ENCODE measurements around the gene PPP6R1.

Gene PPP6R1

DNA sequence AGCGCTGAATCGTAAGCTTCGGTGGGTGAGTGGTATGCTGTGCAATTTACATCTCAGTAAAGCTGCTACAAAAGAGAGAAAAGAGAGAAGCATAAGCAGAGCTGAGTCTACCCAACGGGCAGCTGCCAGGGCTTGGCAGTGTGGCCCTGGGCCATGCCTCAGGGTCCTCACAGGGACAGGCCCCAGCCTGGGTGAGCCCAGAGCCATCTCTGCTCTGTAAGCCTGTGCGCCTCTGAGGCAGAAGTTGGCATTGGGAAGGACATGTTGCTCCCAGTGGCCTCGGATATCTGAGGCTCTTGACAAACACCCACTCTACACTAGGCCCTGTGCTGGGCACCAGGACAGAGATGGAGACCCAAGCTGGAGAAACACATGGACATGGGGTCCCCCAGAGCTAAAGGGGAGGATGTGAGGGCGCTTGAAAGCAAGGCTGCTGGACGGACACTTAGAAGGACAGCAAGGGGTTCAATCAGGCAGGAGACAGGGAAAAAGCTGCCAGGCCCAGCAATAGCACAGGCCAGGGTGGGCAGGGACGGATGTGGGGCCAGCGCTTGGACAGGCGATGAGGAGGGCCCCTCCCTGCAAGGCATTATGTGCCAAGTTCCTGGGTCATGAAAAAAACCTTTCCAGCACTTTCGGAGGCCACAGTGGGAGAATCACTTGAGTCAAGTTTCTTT is 14.7 kb downstream of the PPP6R1 start:
- in situ Hi-C loops (cut with MboI; ENCODE audit: low sequenced_read_pairs): no loop called here

DNA sequence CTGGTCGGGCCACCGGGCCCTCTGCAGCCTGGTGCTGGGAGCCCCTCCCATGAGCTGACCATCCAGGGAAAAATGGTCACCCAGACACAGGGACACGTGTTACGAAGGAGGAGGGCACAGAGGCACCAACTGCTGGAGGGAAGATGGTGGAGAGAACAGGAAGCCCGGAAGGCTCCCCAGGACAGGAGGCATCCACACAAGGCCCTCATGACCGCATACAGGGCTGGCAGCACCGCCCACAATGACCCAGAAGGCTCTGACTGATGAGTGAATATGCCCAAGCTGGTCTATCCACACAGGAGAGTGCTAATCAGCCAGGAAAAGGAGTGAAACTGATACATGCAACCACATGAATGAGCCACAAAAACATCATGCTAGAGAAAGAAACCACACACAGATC is 16.3 kb downstream of the PPP6R1 start:
- in situ Hi-C loops (cut with MboI; ENCODE audit: low sequenced_read_pairs): no loop called here

DNA sequence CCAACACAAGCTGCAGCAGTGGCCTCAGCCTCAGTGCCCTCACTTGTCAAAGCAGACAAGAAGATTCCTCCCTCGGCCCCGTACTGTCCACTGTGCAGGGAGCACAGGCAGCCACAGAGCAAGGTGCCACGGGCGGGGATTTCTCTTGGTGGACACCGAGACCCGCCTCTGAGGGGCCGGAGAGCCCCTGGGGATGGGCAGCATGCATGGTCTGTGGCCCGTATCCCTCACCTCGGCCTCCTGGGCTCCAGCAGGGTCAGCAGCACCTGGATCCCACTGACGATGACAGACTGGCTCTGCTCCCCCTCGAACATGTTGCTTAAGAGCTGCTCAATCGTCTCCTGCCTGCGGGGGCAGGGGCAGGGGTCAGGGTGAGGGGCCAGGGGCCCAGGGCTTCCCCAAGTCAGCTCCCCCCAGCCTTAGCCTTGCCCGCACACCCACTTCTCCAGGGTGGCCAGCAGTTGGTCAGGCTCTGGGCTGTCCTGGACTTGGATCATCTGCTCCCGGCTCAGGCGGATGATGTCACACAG is 16.8 kb downstream of the PPP6R1 start:
- in situ Hi-C loops (cut with MboI; ENCODE audit: low sequenced_read_pairs): no loop called here

DNA sequence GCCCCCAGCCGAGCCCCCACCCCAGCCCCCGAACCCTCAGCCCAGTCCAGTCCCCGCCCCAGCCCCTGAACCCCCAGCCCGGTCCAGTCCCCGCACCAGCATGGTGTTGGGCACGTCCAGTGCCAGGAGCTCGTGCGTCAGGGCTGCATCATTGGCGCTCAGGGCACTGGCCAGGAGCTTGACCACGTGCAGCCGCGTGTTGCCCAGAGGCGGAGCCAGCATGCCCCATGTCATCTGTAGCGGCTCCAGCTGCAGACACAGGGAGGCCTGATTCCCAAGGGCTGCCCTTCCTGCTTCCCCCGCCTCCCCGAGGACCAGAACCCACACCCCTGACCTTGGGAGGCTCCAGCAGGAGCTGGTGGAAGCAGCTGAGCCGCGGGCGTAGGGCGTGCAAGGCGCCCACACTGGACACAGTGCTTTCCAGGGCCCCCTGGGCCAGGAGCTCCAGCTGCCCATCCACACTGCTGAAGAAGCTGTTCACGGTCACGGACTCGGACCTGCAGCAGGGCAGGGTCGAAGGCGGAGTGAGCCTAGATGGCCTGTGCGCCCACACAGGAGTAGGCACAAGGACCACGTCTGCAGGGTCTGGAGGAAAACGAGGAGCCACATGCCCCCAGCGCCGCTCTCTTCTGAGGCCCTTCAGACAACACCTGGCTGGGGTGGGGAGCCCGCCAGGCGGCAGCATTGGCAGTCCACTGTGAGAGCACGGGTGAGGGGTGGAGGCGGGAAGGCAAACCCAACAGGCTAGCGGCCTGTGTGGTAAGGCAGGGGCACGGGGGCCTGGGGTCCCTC is 17.5 kb downstream of the PPP6R1 start:
- in situ Hi-C loops (cut with MboI; ENCODE audit: low sequenced_read_pairs): no loop called here

DNA sequence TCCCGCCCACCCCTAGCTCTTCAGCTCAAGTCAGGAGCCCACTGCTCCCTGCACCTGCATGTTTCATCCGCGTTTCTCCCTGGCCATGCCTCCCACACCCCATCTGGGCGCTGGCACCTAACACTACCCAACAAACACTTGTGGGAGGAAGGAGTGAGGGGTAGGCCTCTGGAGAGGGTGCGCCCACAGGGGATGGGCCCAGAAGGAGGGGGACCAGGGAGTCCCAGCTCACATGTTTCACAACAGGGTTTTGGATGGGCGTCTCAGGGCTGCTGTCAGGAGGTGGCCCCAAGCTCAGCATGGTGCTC is 18.1 kb downstream of the PPP6R1 start:
- in situ Hi-C loops (cut with MboI; ENCODE audit: low sequenced_read_pairs): no loop called here

DNA sequence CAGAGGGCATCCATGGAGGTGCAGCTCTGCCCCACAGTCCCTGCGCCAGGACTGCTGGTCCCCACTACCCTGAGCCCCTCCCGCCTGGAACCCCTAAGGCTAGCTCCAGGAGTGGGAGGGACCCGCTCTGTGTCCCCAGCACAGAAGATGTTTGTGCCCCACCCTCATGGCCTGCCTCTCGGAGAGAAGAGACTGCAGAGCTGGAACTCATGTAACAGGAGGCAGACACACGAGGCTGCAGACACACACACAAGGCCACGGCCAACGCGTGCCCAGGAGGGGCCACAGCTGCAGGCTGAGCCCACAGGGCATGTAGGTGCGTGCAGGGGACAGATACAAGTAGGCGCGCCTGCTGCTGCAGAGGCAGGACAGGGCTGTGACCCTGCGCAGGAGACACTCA is 19.8 kb downstream of the PPP6R1 start:
- in situ Hi-C loops (cut with MboI; ENCODE audit: low sequenced_read_pairs): no loop called here

DNA sequence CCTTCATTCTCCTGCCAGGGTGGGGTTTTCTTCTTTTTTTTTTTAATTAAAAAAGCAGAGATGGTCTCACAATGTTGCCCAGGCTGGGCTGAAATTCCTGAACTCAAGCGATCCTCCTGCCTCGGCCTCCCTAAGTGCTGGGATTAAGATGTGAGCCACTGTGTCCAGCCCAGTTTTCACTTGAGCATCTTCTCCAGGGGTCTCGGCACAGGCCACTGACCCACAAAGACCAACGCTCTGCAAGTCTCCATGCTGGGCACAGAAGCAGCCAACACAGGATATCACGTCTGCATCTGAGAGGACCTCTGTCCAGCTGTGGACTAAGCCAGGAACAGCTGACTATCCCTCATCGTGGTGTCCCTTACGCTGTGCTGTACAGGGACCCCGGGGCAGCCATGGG is 20.8 kb downstream of the PPP6R1 start:
- in situ Hi-C loops (cut with MboI; ENCODE audit: low sequenced_read_pairs): no loop called here

GRCh38 chr19:55232986-55233385 is 25.8 kb downstream of the PPP6R1 start:
- in situ Hi-C loops (cut with MboI; ENCODE audit: low sequenced_read_pairs): no loop called here

DNA sequence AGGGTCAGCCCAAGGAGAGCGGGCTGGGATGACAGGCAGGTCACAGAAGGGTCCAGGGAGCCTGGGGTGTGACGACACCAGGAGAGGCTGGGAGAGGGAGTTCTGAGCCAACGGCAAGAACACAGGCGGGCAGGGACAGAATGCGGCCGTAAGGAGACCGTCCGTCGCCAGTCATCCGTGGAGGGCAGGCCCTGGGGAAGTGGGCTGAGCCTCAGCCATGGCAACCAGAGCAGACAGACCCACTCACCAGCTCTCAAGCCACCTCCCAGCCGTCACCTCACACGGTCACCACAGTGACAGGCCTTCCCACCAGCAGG is 26.6 kb downstream of the PPP6R1 start:
- in situ Hi-C loops (cut with MboI; ENCODE audit: low sequenced_read_pairs): no loop called here

GRCh38 chr19:55231391-55232285 is 27.2 kb downstream of the PPP6R1 start:
- in situ Hi-C loops (cut with MboI; ENCODE audit: low sequenced_read_pairs): no loop called here

DNA sequence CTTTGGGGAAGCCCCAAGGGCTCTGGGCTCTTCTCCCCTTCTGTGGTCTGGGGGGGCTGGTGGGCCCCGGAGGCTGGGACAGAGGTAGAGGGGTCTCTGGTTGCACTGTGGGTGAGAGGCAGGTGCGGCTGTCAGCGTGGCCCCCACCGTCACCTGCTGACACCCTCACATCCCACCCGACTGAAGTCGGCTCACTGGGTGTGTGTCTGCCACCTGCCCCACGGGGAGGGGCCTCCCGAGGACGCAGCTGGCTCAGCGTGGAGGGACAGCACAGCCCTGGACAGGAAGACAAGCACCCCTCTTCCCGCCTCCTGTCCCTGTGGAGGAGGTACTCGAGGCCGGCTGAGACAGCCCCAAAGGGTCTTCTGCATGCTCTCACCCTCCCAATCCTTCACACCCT is 28.0 kb downstream of the PPP6R1 start:
- in situ Hi-C loops (cut with MboI; ENCODE audit: low sequenced_read_pairs): no loop called here

DNA sequence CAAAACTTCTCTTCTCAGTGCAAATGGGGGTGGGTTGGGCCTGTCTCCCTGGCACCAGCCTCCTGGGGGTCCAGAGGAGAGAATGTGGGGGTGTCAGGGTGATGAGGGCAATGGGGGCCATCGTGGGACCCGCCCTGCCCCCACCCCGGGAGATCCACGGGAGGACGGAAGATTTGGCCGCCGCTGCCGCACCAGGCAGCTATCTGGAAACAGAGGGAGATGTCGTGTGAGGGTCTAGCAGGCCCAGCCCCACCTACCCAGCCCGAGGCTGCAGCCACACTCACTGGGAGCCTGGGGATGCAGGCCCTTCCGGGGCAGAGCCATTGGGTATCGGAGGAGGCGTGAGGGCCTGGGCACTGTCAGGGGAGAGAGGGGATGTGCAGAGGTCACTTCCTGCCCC is 28.5 kb downstream of the PPP6R1 start:
- in situ Hi-C loops (cut with MboI; ENCODE audit: low sequenced_read_pairs): no loop called here

GRCh38 chr19:55229789-55230182 is 29.0 kb downstream of the PPP6R1 start:
- in situ Hi-C loops (cut with MboI; ENCODE audit: low sequenced_read_pairs): no loop called here

- in situ Hi-C loops (cut with MboI; ENCODE audit: low sequenced_read_pairs): no loop called here
Observed at GRCh38 chr19:55229145-55229788, 29.6 kb downstream of the PPP6R1 start.

DNA sequence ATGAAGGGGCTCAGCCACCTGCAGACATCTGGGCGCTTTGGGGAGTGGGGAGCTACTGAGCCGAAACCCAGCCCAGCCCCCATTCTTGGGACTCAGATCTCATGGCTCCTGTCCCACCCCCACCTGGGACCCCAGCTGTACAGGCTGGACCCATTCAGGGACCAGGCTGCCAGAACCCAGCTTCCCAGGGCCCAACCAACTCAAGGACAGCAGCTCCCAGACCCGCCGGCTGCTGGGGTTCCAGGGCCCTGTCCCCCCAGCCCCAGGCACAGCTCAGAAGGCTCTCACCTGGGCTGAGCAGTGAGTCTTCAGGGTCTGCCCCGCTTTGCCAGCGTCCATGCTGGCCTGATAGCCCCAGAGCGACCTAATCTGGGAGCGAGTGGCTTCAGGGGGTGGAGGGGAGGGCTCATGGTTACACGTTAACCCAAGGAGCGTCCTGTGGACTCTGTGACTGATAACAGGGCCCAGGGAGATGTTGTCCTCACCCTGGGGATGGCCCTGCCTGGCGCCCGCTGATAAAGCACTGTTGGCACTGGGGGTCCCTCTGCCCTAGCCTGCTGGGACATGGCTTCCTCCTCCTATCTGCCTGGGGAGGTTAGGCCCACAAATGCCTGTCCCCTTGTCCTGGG is 30.3 kb downstream of the PPP6R1 start, which contains the start of gene TMEM86B:
TSS of gene TMEM86B (minus strand) at position 361 of the 629 bp plus-strand sequence. CDS start at position 339, 22 bp downstream.
- in situ Hi-C loops (cut with MboI; ENCODE audit: low sequenced_read_pairs): no loop called here

- in situ Hi-C loops (cut with MboI; ENCODE audit: low sequenced_read_pairs): no loop called here
Observed at GRCh38 chr19:55228015-55228391, 30.8 kb downstream of the PPP6R1 start.

DNA sequence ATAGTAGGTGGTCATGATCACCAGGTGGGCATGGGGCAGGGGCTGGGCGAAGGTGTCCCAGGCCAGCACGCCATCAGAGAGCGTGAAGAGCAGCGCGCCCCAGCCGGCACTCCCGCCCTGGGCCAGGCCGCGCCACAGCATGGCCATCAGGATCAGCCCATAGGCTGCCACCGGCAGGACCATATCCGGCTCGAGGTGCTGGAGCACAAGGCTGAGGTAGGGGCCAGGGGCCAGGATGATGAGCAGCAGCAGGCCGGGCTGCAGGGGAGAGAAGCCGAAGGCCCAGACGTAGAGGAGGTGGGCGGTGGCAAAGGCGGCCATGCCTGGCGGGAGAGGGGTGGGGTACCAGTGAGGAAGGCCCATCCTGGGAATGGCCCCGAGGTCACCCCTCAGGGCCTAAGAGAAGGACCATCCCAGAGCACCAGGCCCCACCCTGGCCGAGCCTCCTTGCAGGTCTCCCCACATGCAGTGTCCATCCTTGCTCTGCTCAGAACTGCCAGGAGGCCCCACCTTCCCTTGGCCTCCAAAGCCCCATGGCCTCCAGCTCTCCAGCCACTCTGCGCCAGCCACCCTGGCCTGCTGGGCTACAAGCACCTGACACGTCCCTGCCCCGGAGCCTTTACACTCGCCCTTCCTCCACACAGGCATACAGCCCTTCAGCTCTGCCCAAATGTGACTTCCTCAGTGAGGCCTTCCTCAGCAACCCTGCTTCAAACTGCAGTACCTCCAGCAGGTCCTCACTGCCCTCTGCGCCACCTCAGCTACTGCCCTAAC is 31.4 kb downstream of the PPP6R1 start:
- in situ Hi-C loops (cut with MboI; ENCODE audit: low sequenced_read_pairs): no loop called here

- in situ Hi-C loops (cut with MboI; ENCODE audit: low sequenced_read_pairs): no loop called here
Observed at GRCh38 chr19:55226788-55227187, 32.0 kb downstream of the PPP6R1 start.

GRCh38 chr19:55226273-55226672 is 32.5 kb downstream of the PPP6R1 start:
- in situ Hi-C loops (cut with MboI; ENCODE audit: low sequenced_read_pairs): no loop called here

- in situ Hi-C loops (cut with MboI; ENCODE audit: low sequenced_read_pairs): no loop called here
Observed at GRCh38 chr19:55225415-55225958, 33.3 kb downstream of the PPP6R1 start.
